ENCODE data around the gene ST7.
"Not testable (repeated sequence)": the region's sequence is repeated elsewhere in the genome, so short reads cannot be mapped to it uniquely, and the experiment has no call there.

Gene ST7

GRCh38 chr7:116967254-116967922 lies 14.1 kb downstream of the ST7 start:
- no peak for TF ChIP-seq CTCF (IDR thresholded peaks at IDR 0.05; ENCODE audit: low read depth, low read length)
- in situ Hi-C loops (cut with HindIII; ENCODE audit: low sequenced_read_pairs) = no loop called here
- no peak for DNase-seq (ENCODE audit: low read depth, low spot score)
- no peak overlapping the region for H3K4me3 ChIP-seq (ENCODE audit: low read depth, low read length)

GRCh38 chr7:116967983-116968382 lies 14.7 kb downstream of the ST7 start:
- in situ Hi-C loops (cut with HindIII; ENCODE audit: low sequenced_read_pairs) = no loop called here

GRCh38 chr7:116968631-116969030 lies 15.3 kb downstream of the ST7 start:
- no peak for DNase-seq (ENCODE audit: low read depth, low spot score)
- no peak overlapping the region for H3K4me3 ChIP-seq (ENCODE audit: low read depth, low read length)
- in situ Hi-C loops (cut with HindIII; ENCODE audit: low sequenced_read_pairs) = no loop called here
- TF ChIP-seq CTCF (IDR thresholded peaks at IDR 0.05; ENCODE audit: low read depth, low read length) = no peak

More at GRCh38 chr7:116967983-116968382, 14.7 kb downstream of the ST7 start:
- no peak for TF ChIP-seq CTCF (IDR thresholded peaks at IDR 0.05; ENCODE audit: low read depth, low read length)
- DNase-seq (ENCODE audit: low read depth, low spot score) = no peak
- H3K4me3 ChIP-seq (ENCODE audit: low read depth, low read length) = no peak overlapping the region

- in situ Hi-C loops (cut with HindIII; ENCODE audit: low sequenced_read_pairs) = no loop called here
- no peak for TF ChIP-seq CTCF (IDR thresholded peaks at IDR 0.05; ENCODE audit: low read depth, low read length)
- no peak overlapping the region for H3K4me3 ChIP-seq (ENCODE audit: low read depth, low read length)
- no peak for DNase-seq (ENCODE audit: low read depth, low spot score)
Observed at GRCh38 chr7:116969371-116969902, 16.1 kb downstream of the ST7 start.

GRCh38 chr7:116970238-116970910 lies 17.1 kb downstream of the ST7 start:
- no peak overlapping the region for H3K4me3 ChIP-seq (ENCODE audit: low read depth, low read length)
- in situ Hi-C loops (cut with HindIII; ENCODE audit: low sequenced_read_pairs) = no loop called here
- DNase-seq (ENCODE audit: low read depth, low spot score) = no peak
- no peak for TF ChIP-seq CTCF (IDR thresholded peaks at IDR 0.05; ENCODE audit: low read depth, low read length)

GRCh38 chr7:116971153-116971552 lies 17.9 kb downstream of the ST7 start:
- H3K4me3 ChIP-seq (ENCODE audit: low read depth, low read length); DNase-seq (ENCODE audit: low read depth, low spot score); in situ Hi-C loops (cut with HindIII; ENCODE audit: low sequenced_read_pairs): not testable (repeated sequence)

GRCh38 chr7:116971869-116972268 lies 18.6 kb downstream of the ST7 start:
- DNase-seq (ENCODE audit: low read depth, low spot score) = no peak
- no peak for TF ChIP-seq CTCF (IDR thresholded peaks at IDR 0.05; ENCODE audit: low read depth, low read length)
- in situ Hi-C loops (cut with HindIII; ENCODE audit: low sequenced_read_pairs) = no loop called here
- H3K4me3 ChIP-seq (ENCODE audit: low read depth, low read length) = no peak overlapping the region

GRCh38 chr7:116975024-116975423 lies 21.7 kb downstream of the ST7 start:
- DNase-seq (ENCODE audit: low read depth, low spot score); H3K4me3 ChIP-seq (ENCODE audit: low read depth, low read length); in situ Hi-C loops (cut with HindIII; ENCODE audit: low sequenced_read_pairs): not testable (repeated sequence)

Measured in astrocyte of the spinal cord (primary cell).